Thyroid gland (tissue), 4 donors: ENCODE measurements around the gene LSP1.

Experiments used
- CTCF ChIP-seq, 6 experiments: fragments of 200-600 bp in 3 of 6; fragments of 450-650 bp in 3 of 6; sonication (generic) in 3 of 6; IDR thresholded peaks; one replicate each; pipeline ENCODE4 v1.5.1; 2016 to 2019; ENCODE audit warnings: antibody characterized with exemption in 6 of 6, mild to moderate bottlenecking in 2 of 6, inconsistent platforms in 1 of 6, moderate library complexity in 1 of 6
- POLR2A ChIP-seq, 2 donors: fragments of 450-650 bp; IDR thresholded peaks; one replicate each; pipeline ENCODE4 v1.6.1; 2017; ENCODE audit warnings: antibody characterized with exemption in 2 of 2, mild to moderate bottlenecking in 2 of 2, moderate library complexity in 1 of 2

- TF ChIP-seq POLR2A (IDR thresholded peaks at IDR 0.05) (no peak), CTCF (IDR thresholded peaks at IDR 0.05) (no peak)
These were observed 4.0 kb upstream of the LSP1 start for GRCh38 chr11:1848640-1849430.
